ENCODE data around the gene NPTX1. TPM values are rescaled to one million over a fixed set of nuclear protein-coding genes. Genes with fewer than 3 reads are reported as not detected.

NPTX1 gene
- polyA plus RNA-seq, 2 of the 4 experiments (the other 2 are of a cell fraction), result 43.6 to 109 TPM

DNA sequence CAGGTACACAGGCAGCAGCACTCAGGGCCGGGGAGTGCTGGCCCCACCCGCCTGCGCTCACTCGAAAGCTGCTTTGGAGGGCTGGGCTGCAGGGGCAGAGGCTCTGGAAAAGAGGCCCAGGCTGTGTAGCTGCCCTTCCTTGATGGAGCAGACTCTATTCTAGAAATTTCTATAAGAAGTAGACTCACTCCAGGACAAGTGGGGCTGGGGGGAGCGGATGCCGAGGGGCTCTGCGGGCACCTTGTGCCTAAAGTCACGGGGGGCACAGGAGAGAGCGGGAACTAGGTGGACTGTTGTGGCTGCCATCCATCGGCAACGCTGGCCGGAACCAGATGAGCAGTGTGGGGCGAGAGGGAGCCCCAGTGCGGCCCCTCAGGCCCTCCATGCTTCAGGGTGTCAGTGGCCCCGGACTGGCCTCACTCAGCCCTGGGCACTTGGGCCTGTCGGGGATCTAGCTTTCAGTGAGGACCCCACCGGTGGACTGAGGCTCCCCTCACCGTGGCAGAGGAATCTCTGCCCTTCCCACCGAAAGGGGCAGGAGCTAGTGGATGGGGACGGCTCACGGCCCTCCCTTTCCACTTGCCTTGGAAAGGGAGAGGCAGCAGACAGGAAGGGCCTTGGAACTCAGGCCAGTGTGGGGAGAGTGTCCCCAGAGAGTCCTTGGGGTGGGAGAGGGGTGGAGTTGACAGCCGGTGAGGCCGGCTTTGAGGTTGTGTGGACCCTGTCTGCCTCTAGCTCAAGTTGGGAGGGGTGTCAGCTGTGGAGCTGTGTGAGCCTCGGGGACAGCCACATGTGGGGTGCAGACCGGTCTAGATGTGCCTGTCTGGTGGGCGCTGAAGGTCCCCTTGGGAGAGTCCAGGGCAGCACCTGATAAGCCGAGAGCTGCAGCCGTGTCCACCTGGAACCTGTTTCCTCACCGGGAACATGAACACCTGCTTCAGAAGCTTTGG lies 44.9 kb downstream of the NPTX1 start:
- no peaks in the 10 kb centered on the region for H3K9me3 ChIP-seq
- FAIRE-seq, result no peak
- TF ChIP-seq MAFK (IDR thresholded peaks at IDR 0.05; ENCODE audit: partially characterized antibody) (no peak), HOXB5 (CRISPR knock-in tag; IDR thresholded peaks at IDR 0.05) (no peak), RCOR1 (IDR thresholded peaks at IDR 0.05; ENCODE audit: low read depth, low read length) (no peak), CBX8 (IDR thresholded peaks at IDR 0.05) (no peak), HDAC2 (IDR thresholded peaks at IDR 0.05) (no peak)
- POLR2A ChIA-PET, result no interaction called here
- no peak for ATAC-seq
- CTCF ChIA-PET, result interaction anchor here (0.6 to 2.5 kb wide), 8 partner anchors 8 to 670 kb away, joined by 3 to 10 read pairs (median 6); no protein-coding TSS in a partner anchor
- DNase-seq (ENCODE audit: low read depth in 1 of 2, low spot score in 1 of 2), result no peak
- H3K27ac ChIP-seq, result no peak overlapping the region
- no peak overlapping the region for H3K4me2 ChIP-seq
- H3K4me3 ChIP-seq, result no peak overlapping the region
- H3K4me1 ChIP-seq, result 0 out of 3 replicates have a peak, but pooled peaks cover 2% of the 10 kb centered on the region
- WGBS (ENCODE audit: missing lambda C conversion rate), result 84% methylated on average over 26 of the region's 29 CpGs

DNA sequence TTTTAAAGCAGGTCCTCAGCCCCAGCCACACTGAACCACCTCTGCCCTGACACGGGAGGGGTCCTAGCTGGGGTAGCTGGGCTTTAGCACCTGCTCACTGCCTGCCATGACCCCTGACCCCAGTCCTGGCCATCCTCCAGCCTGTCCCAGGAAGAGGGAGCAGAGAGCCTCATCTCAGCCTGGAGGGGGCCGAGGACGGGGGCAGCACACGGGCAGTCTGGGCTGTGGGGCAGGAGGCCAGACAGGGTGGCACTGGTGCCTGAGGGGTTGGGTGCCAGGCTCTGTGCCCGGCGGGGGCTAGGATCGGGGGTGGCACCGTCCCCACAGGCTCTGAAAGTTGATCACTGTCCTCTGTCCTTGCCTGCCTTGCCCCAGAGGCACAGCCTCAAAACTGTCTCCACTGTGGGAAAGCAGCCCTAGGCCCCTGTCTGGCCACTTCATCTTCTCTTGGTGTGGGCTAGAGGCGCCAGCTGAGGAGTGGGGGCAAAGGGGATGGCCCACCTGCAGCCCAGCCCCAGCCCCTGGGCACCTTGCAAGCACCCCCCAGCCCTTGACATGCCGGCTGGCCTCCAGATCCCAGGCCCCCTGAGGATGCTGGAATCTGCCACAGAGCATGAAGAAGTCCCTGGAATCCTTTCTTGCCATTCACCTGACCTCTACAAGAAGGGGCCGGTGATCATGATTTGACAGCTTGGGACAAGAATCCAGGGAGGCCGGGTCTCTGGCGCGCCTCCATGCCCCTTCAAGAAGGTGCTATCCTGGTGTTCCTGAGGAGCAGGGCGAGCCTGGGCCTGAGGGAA lies 45.8 kb downstream of the NPTX1 start:
- DNase-seq (ENCODE audit: low read depth in 1 of 2, low spot score in 1 of 2), result no peak
- Histone ChIP-seq H3K4me1 (0 out of 3 replicates have a peak, but pooled peaks cover 2% of the 10 kb centered on the region), H3K9me3 (no peaks in the 10 kb centered on the region), H3K4me3 (no peak overlapping the region), H3K4me2 (no peak overlapping the region), H3K27ac (no peak overlapping the region)
- CTCF ChIA-PET, result interaction anchor here (0.9 to 2.3 kb wide), 5 partner anchors 14 to 671 kb away, joined by 3 to 10 read pairs (median 5); no protein-coding TSS in a partner anchor
- TF ChIP-seq RAD21 (conservative IDR thresholded peaks at IDR 0.05 in 1 of 2, IDR thresholded peaks at IDR 0.05 in 1 of 2) (no peak), POLR2A (IDR thresholded peaks at IDR 0.05; ENCODE audit: low read length) (no peak), NPAS2 (CRISPR knock-in tag; IDR thresholded peaks at IDR 0.05; ENCODE audit: borderline replicate concordance) (no peak), MYC (IDR thresholded peaks at IDR 0.05; ENCODE audit: borderline replicate concordance, low read length) (no peak), MAFK (IDR thresholded peaks at IDR 0.05; ENCODE audit: partially characterized antibody) (no peak), PHF8 (IDR thresholded peaks at IDR 0.05; ENCODE audit: borderline replicate concordance, low read depth) (no peak), POLR2AphosphoS2 (conservative IDR thresholded peaks at IDR 0.05; ENCODE audit: low read length) (no peak), FOSB (CRISPR knock-in tag; IDR thresholded peaks at IDR 0.05) (no peak), ZNF302 (CRISPR knock-in tag; IDR thresholded peaks at IDR 0.05) (no peak), EP300 (IDR thresholded peaks at IDR 0.05) (no peak)
- TF ChIP-seq, protein P1, sequence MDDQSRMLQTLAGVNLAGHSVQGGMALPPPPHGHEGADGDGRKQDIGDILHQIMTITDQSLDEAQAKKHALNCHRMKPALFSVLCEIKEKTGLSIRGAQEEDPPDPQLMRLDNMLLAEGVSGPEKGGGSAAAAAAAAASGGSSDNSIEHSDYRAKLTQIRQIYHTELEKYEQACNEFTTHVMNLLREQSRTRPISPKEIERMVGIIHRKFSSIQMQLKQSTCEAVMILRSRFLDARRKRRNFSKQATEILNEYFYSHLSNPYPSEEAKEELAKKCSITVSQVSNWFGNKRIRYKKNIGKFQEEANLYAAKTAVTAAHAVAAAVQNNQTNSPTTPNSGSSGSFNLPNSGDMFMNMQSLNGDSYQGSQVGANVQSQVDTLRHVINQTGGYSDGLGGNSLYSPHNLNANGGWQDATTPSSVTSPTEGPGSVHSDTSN (IDR thresholded peaks at IDR 0.05), result no peak
- WGBS (ENCODE audit: missing lambda C conversion rate), result 73% methylated on average over 14 of the region's 15 CpGs
- FAIRE-seq, result no peak
- POLR2A ChIA-PET, result no interaction called here
- ATAC-seq, result no peak

- Histone ChIP-seq H3K9me3 (no peaks in the 10 kb centered on the region), H3K4me3 (no peak overlapping the region), H3K27ac (no peak overlapping the region), H3K4me1 (0 out of 3 replicates have a peak, but pooled peaks cover 2% of the 10 kb centered on the region), H3K4me2 (no peak overlapping the region)
- FAIRE-seq (no peak), DNase-seq (ENCODE audit: low read depth in 1 of 2, low spot score in 1 of 2) (no peak), ATAC-seq (no peak)
- POLR2A ChIA-PET, result no interaction called here
- TF ChIP-seq EHF (CRISPR knock-in tag; IDR thresholded peaks at IDR 0.05) (no peak), BHLHE40 (IDR thresholded peaks at IDR 0.05; ENCODE audit: low read depth, low read length) (no peak), MYC (IDR thresholded peaks at IDR 0.05; ENCODE audit: borderline replicate concordance, low read length) (no peak), RCOR1 (IDR thresholded peaks at IDR 0.05; ENCODE audit: low read depth, low read length) (no peak), BCL3 (IDR thresholded peaks at IDR 0.05) (no peak)
- TF ChIP-seq, protein P1 (IDR thresholded peaks at IDR 0.05), result no peak
- WGBS (ENCODE audit: missing lambda C conversion rate), result 91% methylated on average over 31 of the region's 33 CpGs
- CTCF ChIA-PET, result interaction anchor here (0.6 to 3.3 kb wide), 6 partner anchors 146 to 552 kb away, joined by 3 to 48 read pairs (median 16); no protein-coding TSS in a partner anchor
These were observed 46.8 kb downstream of the NPTX1 start for GRCh38 chr17:80429356-80430275.
